Endothelial cell of umbilical vein (primary cell): ENCODE data around the gene ZFP30. TPM values are rescaled to one million over a fixed set of nuclear protein-coding genes. Genes with fewer than 3 reads are reported as not detected.

Experiments
- BruUV-seq: library from RNA; stranded (reverse); fragments of 400-500 nt; replicated peaks from 2 replicates; lab custom pipeline; 2021; lab: Mats Ljungman, UMichigan
- CTCF ChIA-PET: fragments of 300-600, 350-600 bp; sonication (Branson Sonifier 250); formaldehyde crosslinking; loops from one replicate; lab custom pipeline; 2021; ENCODE audit warnings: antibody characterized with exemption, inconsistent platforms; lab: Charles Lee
- POLR2A ChIA-PET: fragments of 300-600, 350-600 bp; sonication (Branson Sonifier 250); formaldehyde crosslinking; loops from one replicate; lab custom pipeline; 2021; ENCODE audit warnings: antibody characterized with exemption, inconsistent platforms; lab: Charles Lee
- DNase-seq: peaks from one replicate; pipeline ENCODE4 v3.0.0-alpha.2; 2011; ENCODE audit warnings: low read depth, low spot score
- FAIRE-seq: peaks from 2 replicates; lab custom pipeline; 2011; peaks lifted over from hg19 to GRCh38; lab: Jason Lieb, UNC
- H2AFZ ChIP-seq: 2 replicates; pipeline ENCODE4 v1.6.0; 2012; ENCODE audit warnings: low read depth, low read length, control low read depth, inconsistent platforms
- H3K27ac ChIP-seq: 2 replicates; pipeline ENCODE4 v1.5.1; 2011; ENCODE audit warnings: low read depth, mild to moderate bottlenecking, control low read depth, low read length, moderate library complexity; ENCODE audit not compliant: insufficient read depth
- H3K27me3 ChIP-seq, 2 experiments: 2 replicates each; pipeline versions ENCODE4 v1.6.0 to v1.6.1; 2011; ENCODE audit warnings: low read length in 2 of 2, mixed read lengths in 1 of 2; ENCODE audit not compliant: control insufficient read depth in 2 of 2, insufficient read depth in 2 of 2
- H3K36me3 ChIP-seq, 2 experiments: 2 replicates in 1 of 2; 3 replicates in 1 of 2; pipeline ENCODE4 v1.5.1; 2011; ENCODE audit warnings: low read length in 2 of 2, mild to moderate bottlenecking in 1 of 2, moderate library complexity in 1 of 2; ENCODE audit not compliant: control insufficient read depth in 2 of 2, insufficient read depth in 2 of 2; ENCODE audit errors: extremely low read depth in 1 of 2
- H3K4me1 ChIP-seq: 3 replicates; pipeline ENCODE4 v1.5.1; 2011; ENCODE audit warnings: mild to moderate bottlenecking, low read length; ENCODE audit not compliant: control insufficient read depth, insufficient read depth; ENCODE audit errors: extremely low read depth
- H3K4me2 ChIP-seq: 2 replicates; pipeline ENCODE4 v1.6.1; 2011; ENCODE audit warnings: low read length, control low read depth, mixed read lengths; ENCODE audit not compliant: insufficient read depth
- H3K4me3 ChIP-seq, 3 experiments: fragments of 200-600 bp in 1 of 3; sonication (generic), shearing (Covaris generic) in 1 of 3; replicated peaks in 1 of 3; 2 replicates each; pipeline ENCODE4 v1.5.1; 2011 to 2016; ENCODE audit warnings: control low read depth in 3 of 3, low read length in 3 of 3, mild to moderate bottlenecking in 2 of 3, inconsistent platforms in 1 of 3, low read depth in 1 of 3, moderate library complexity in 1 of 3; ENCODE audit not compliant: insufficient read depth in 1 of 3
- H3K79me2 ChIP-seq: 2 replicates; pipeline ENCODE4 v1.6.0; 2012; ENCODE audit warnings: low read length, inconsistent platforms; ENCODE audit not compliant: control insufficient read depth, insufficient read depth
- H3K9ac ChIP-seq: replicated peaks from 2 replicates; pipeline ENCODE3; 2011; ENCODE audit warnings: low read length, control low read depth; ENCODE audit not compliant: insufficient read depth; ENCODE audit errors: extremely low read depth
- H3K9me1 ChIP-seq: replicated peaks from 3 replicates; pipeline ENCODE4 v1.6.0; 2011; ENCODE audit warnings: mild to moderate bottlenecking, low read length; ENCODE audit not compliant: control insufficient read depth, insufficient read depth; ENCODE audit errors: extremely low read depth
- H3K9me3 ChIP-seq: replicated peaks from 2 replicates; pipeline ENCODE4 v1.5.1; 2012; ENCODE audit warnings: low read length, inconsistent platforms; ENCODE audit not compliant: control insufficient read depth, insufficient read depth
- H4K20me1 ChIP-seq: replicated peaks from 2 replicates; pipeline ENCODE3; 2011; ENCODE audit warnings: mild to moderate bottlenecking, low read length; ENCODE audit not compliant: control insufficient read depth, insufficient read depth; ENCODE audit errors: extremely low read depth
- GATA2 ChIP-seq: IDR thresholded peaks from 2 replicates; pipeline ENCODE4 v1.7.0; 2011; ENCODE audit warnings: low read depth, mild to moderate bottlenecking, moderate library complexity, mixed read lengths, low read length; ENCODE audit not compliant: insufficient read length, insufficient read depth
- POLR2A ChIP-seq: IDR thresholded peaks from 2 replicates; pipeline ENCODE4 v1.6.1; 2012; ENCODE audit warnings: low read depth, mild to moderate bottlenecking, control low read depth, low read length
- dilution Hi-C: fragments of 300-500 bp; cut with MboI; formaldehyde crosslinking; loops from one replicate; pipeline ENCODE4 v1.15.0; 2019; ENCODE audit warnings: low sequenced_read_pairs; ENCODE audit not compliant: extremely low pct_ligation_motif_present
- intact Hi-C: fragments of 100-400 bp; cut with micrococcal nuclease; formaldehyde crosslinking; loops from one replicate; pipeline ENCODE4 v1.10.0; 2022
- polyA plus RNA-seq, 4 experiments: library from polyadenylated mRNA; depleted of rRNA in 3 of 4; stranded (reverse) in 3 of 4; unstranded in 1 of 4; fragments of >200 nt; gene quantifications; 2 replicates each; pipeline versions ENCODE4 v1.2.1 to v1.2.3, GENCODE V29; 2011 to 2012; ENCODE audit warnings: missing spikeins in 1 of 4
- total RNA-seq: library from RNA; stranded (reverse); gene quantifications from 2 replicates; pipeline ENCODE4 v1.2.3, GENCODE V29; 2021
- TF ChIP-seq, protein P1 (sequence below): IDR thresholded peaks from 2 replicates; pipeline ENCODE4 v1.6.1; 2011; ENCODE audit not compliant: insufficient read depth, insufficient read length

The ZFP30 gene
- total and polyA plus RNA-seq, 2 donors (not counting 3 experiments of a cell fraction or from before 2014, with no cell fraction given): 1.6 to 7.6 TPM

- Histone ChIP-seq H2AFZ (peak overlapping the region; percentile 93), H3K9ac (no peak overlapping the region), H3K9me1 (no peaks in the 10 kb centered on the region), H3K27me3 (no peaks in the 10 kb centered on the region), H4K20me1 (no peaks in the 10 kb centered on the region), H3K36me3 (no peaks in the 10 kb centered on the region), H3K9me3 (no peaks in the 10 kb centered on the region), H3K4me1 (peaks cover 10% of the 10 kb centered on the region), H3K4me3 (peak overlapping the region; percentile 24 to 81 (median 73)), H3K4me2 (peak overlapping the region; percentile 89), H3K79me2 (no peaks in the 10 kb centered on the region), H3K27ac (no peak overlapping the region)
- no peak for DNase-seq
- intact Hi-C loops: loop anchor here (1.0 to 2.0 kb wide), 2 partner anchors 44 to 60 kb away; partner anchors contain the start of gene ZFP30
- no peak for FAIRE-seq
- dilution Hi-C loops: no loop called here
- ChIA-PET POLR2A (interaction anchor here (1.0 kb wide), 1 partner anchor 224 kb away, joined by 3 read pairs; the partner anchor contains the start of gene ZNF527), CTCF (interaction anchor here (0.9 to 1.2 kb wide), 4 partner anchors 12 to 185 kb away, joined by 3 to 5 read pairs (median 4); partner anchors contain the start of genes ZNF569 and ZNF573)
- TF ChIP-seq, protein P1, sequence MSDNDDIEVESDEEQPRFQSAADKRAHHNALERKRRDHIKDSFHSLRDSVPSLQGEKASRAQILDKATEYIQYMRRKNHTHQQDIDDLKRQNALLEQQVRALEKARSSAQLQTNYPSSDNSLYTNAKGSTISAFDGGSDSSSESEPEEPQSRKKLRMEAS: no peak
- peak; percentile 8 for TF ChIP-seq POLR2A
- no TSS peak for BruUV-seq
These were observed 60.3 kb downstream of the ZFP30 start for GRCh38 chr19:37594982-37595382.

DNA sequence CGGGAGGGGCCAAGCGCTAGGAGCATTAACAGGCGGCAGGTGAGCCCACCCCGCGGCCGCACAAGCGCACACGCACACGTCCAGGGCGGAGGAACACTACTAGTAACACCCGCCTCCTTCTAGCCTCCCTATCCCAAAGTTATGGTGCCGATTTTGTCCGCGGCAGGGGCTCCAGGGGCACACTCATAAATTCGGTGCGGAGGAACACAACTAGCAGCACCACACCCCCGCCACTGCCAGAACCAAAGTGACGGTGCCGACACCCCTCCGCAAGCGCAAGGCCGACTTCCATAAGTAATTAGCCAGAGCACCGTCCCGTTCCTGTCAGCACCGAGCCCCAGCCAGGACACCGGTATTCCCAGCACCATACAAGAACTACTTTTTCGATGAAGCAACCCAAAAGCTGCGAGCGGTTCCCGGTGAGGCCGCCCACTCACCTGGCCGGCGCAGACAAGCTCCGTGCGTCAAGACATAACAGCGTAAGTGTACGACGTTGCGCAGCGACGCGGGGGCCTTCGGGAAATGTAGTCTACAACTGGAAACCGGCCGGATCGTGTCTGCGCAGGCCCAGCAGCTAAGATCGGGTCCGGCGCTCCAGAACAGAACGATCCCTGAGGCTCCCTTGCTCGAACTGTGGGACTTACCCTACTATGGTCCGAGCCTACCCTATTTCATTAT, 60.8 kb downstream of the ZFP30 start, which contains the start of the genes ZNF540 and ZNF571:
TSS of gene ZNF540 (plus strand) at position 573 of the 678 bp plus-strand sequence. CDS start 3,572 bp downstream, outside the sequence.
TSS of gene ZNF571 (minus strand) at position 489 of the 678 bp plus-strand sequence. CDS start 8,116 bp downstream, outside the sequence.
- peak; percentile 98 for FAIRE-seq
- intact Hi-C loops (loop anchor here (1.0 to 2.0 kb wide), 2 partner anchors 44 to 61 kb away; partner anchors contain the start of gene ZFP30), dilution Hi-C loops (no loop called here)
- ChIA-PET CTCF (interaction anchor here (0.9 to 1.2 kb wide), 4 partner anchors 11 to 185 kb away, joined by 3 to 5 read pairs (median 4); partner anchors contain the start of genes ZNF569 and ZNF573), POLR2A (interaction anchor here (1.0 kb wide), 1 partner anchor 224 kb away, joined by 3 read pairs; the partner anchor contains the start of gene ZNF527)
- Histone ChIP-seq H3K79me2 (no peaks in the 10 kb centered on the region), H3K4me1 (peaks cover 10% of the 10 kb centered on the region), H2AFZ (peak within 1 kb of the TSS; percentile 98), H3K36me3 (no peaks in the 10 kb centered on the region), H3K27me3 (no peaks in the 10 kb centered on the region), H3K9me1 (no peaks in the 10 kb centered on the region), H3K27ac (no peak within 1 kb of the TSS), H4K20me1 (no peaks in the 10 kb centered on the region), H3K9ac (no peak within 1 kb of the TSS), H3K4me3 (peak within 1 kb of the TSS; percentile 65 to 81 (median 73)), H3K9me3 (no peaks in the 10 kb centered on the region), H3K4me2 (peak within 1 kb of the TSS; percentile 89)
- TF ChIP-seq POLR2A (peak; percentile 17), GATA2 (no peak)
- DNase-seq: peak; percentile 94
- BruUV-seq: no TSS peak
